Endothelial cell (in vitro differentiated cells): ENCODE results near the gene SESN3. TPM values are rescaled to one million over a fixed set of nuclear protein-coding genes. Genes with fewer than 3 reads are reported as not detected.

Source experiments
- DNase-seq: peaks from one replicate; pipeline ENCODE4 v3.0.0; 2021; ENCODE audit warnings: low spot score
- H3K27ac Mint-ChIP-seq: one replicate; pipeline ENCODE4 v1.8.0; 2021; ENCODE audit warnings: mixed read lengths, inconsistent platforms; ENCODE audit not compliant: unreplicated experiment
- H3K27me3 Mint-ChIP-seq: one replicate; pipeline ENCODE4 v1.8.0; 2021; ENCODE audit warnings: mild to moderate bottlenecking, moderate library complexity, mixed read lengths, inconsistent platforms; ENCODE audit not compliant: unreplicated experiment
- H3K36me3 Mint-ChIP-seq: one replicate; pipeline ENCODE4 v1.8.0; 2021; ENCODE audit warnings: mild to moderate bottlenecking, low read depth, mixed read lengths, inconsistent platforms; ENCODE audit not compliant: unreplicated experiment
- H3K4me1 Mint-ChIP-seq: one replicate; pipeline ENCODE4 v1.8.0; 2021; ENCODE audit warnings: mild to moderate bottlenecking, mixed read lengths, inconsistent platforms; ENCODE audit not compliant: unreplicated experiment
- H3K4me3 Mint-ChIP-seq: one replicate; pipeline ENCODE4 v1.8.0; 2021; ENCODE audit warnings: mild to moderate bottlenecking, mixed read lengths, inconsistent platforms; ENCODE audit not compliant: unreplicated experiment
- H3K9me3 Mint-ChIP-seq: one replicate; pipeline ENCODE4 v1.8.0; 2021; ENCODE audit warnings: mixed read lengths, inconsistent platforms; ENCODE audit not compliant: unreplicated experiment
- total RNA-seq: library from RNA; stranded (reverse); fragmentation: NEBNext Ultra II Directional; extraction: Animal tissue kit (Norgen Biotek cat#: 25700); gene quantifications from one replicate; pipeline ENCODE4 v1.2.1, GENCODE V29; 2021; ENCODE audit not compliant: unreplicated experiment
- TF ChIP-seq, protein P1 (sequence below): fragments of 200-600 bp; sonication (generic); IDR thresholded peaks from one replicate; pipeline ENCODE4 v1.5.0; 2021; ENCODE audit warnings: antibody characterized with exemption; ENCODE audit not compliant: unreplicated experiment

Gene SESN3
- total RNA-seq, 1 donor from 2014 or later = 94.5 TPM

DNA sequence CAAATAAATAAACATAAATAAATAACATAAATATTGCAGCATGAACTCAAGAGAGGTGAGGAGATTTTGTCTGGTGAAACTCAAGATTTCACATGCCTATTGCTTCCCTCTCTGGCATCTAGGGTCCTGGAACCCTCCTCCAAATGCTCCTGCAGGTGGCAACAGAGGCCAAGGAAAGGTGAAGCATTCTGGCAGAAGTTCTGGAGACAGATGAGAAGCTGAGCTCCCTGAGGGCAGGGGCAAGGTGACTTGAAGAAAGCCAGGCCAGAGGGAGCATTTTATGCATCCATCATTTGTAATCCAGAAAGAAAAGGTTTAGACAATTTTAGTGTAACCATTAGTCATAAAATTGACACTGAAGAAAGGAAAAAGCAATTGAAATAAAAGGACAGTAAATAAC, 76.5 kb downstream of the SESN3 start:
- Mint-ChIP-seq H3K4me1 (peaks cover 19% of the 10 kb centered on the region), H3K27ac (no peak overlapping the region), H3K9me3 (no peaks in the 10 kb centered on the region), H3K36me3 (no peaks in the 10 kb centered on the region), H3K4me3 (no peak overlapping the region), H3K27me3 (peaks cover 7% of the 10 kb centered on the region)
- peak; percentile 58 for DNase-seq
- TF ChIP-seq, protein P1, sequence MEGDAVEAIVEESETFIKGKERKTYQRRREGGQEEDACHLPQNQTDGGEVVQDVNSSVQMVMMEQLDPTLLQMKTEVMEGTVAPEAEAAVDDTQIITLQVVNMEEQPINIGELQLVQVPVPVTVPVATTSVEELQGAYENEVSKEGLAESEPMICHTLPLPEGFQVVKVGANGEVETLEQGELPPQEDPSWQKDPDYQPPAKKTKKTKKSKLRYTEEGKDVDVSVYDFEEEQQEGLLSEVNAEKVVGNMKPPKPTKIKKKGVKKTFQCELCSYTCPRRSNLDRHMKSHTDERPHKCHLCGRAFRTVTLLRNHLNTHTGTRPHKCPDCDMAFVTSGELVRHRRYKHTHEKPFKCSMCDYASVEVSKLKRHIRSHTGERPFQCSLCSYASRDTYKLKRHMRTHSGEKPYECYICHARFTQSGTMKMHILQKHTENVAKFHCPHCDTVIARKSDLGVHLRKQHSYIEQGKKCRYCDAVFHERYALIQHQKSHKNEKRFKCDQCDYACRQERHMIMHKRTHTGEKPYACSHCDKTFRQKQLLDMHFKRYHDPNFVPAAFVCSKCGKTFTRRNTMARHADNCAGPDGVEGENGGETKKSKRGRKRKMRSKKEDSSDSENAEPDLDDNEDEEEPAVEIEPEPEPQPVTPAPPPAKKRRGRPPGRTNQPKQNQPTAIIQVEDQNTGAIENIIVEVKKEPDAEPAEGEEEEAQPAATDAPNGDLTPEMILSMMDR = peak; percentile 26

- no peak overlapping the region for H3K27ac Mint-ChIP-seq
- H3K36me3 Mint-ChIP-seq = no peaks in the 10 kb centered on the region
- H3K27me3 Mint-ChIP-seq = peaks cover 10% of the 10 kb centered on the region
- DNase-seq = no peak
- no peak overlapping the region for H3K4me3 Mint-ChIP-seq
- TF ChIP-seq, protein P1 = no peak
- H3K4me1 Mint-ChIP-seq = peaks cover 21% of the 10 kb centered on the region
- no peaks in the 10 kb centered on the region for H3K9me3 Mint-ChIP-seq
Measured at GRCh38 chr11:95153857-95154246, 77.2 kb downstream of the SESN3 start.

GRCh38 chr11:95152876-95153856, 77.8 kb downstream of the SESN3 start:
- no peak for DNase-seq
- no peaks in the 10 kb centered on the region for H3K9me3 Mint-ChIP-seq
- TF ChIP-seq, protein P1 = no peak
- H3K4me1 Mint-ChIP-seq = peaks cover 21% of the 10 kb centered on the region
- no peaks in the 10 kb centered on the region for H3K36me3 Mint-ChIP-seq
- peaks cover 11% of the 10 kb centered on the region for H3K27me3 Mint-ChIP-seq
- H3K27ac Mint-ChIP-seq = no peak overlapping the region
- no peak overlapping the region for H3K4me3 Mint-ChIP-seq

GRCh38 chr11:95150956-95151684, 79.9 kb downstream of the SESN3 start:
- peak; percentile 88 for DNase-seq
- peaks cover 7% of the 10 kb centered on the region for H3K27me3 Mint-ChIP-seq
- H3K36me3 Mint-ChIP-seq = no peaks in the 10 kb centered on the region
- H3K27ac Mint-ChIP-seq = peak overlapping the region; percentile 59
- no peaks in the 10 kb centered on the region for H3K9me3 Mint-ChIP-seq
- TF ChIP-seq, protein P1 = peak; percentile 74
- H3K4me1 Mint-ChIP-seq = peaks cover 23% of the 10 kb centered on the region
- peak overlapping the region; percentile 90 for H3K4me3 Mint-ChIP-seq
